ENCODE data around the gene RANGRF.

The RANGRF gene

GRCh38 chr17:8273884-8274444 is 14.5 kb upstream of the RANGRF start:
- Histone ChIP-seq H3K9ac (ENCODE audit: low read length in 5 of 5) (no peak overlapping the region), H3K36me3 (ENCODE audit: control insufficient read depth in 5 of 5, insufficient read depth in 5 of 5, low read length in 5 of 5) (peaks cover 0 to 14% (median 7%) of the 10 kb centered on the region in 5 donors), H3K9me3 (ENCODE audit: control insufficient read depth in 5 of 5, low read length in 5 of 5) (no peaks in the 10 kb centered on the region), H3K27ac (ENCODE audit: low read depth, low read length) (no peak overlapping the region), H3K4me3 (ENCODE audit: low read depth in 1 of 5, low read length in 5 of 5) (no peak overlapping the region), H3K4me1 (ENCODE audit: control insufficient read depth in 5 of 5, insufficient read depth in 5 of 5, low read length in 5 of 5) (peaks cover 0 to 3% (median 0%) of the 10 kb centered on the region in 5 donors), H3K27me3 (ENCODE audit: control insufficient read depth in 5 of 5, insufficient read depth in 4 of 5, low read length in 5 of 5) (no peaks in the 10 kb centered on the region)

GRCh38 chr17:8274816-8275215 is 13.7 kb upstream of the RANGRF start:
- peaks cover 0 to 11% (median 4%) of the 10 kb centered on the region in 5 donors for H3K4me1 ChIP-seq (ENCODE audit: control insufficient read depth in 5 of 5, insufficient read depth in 5 of 5, low read length in 5 of 5)
- H3K27me3 ChIP-seq (ENCODE audit: control insufficient read depth in 5 of 5, insufficient read depth in 4 of 5, low read length in 5 of 5) = no peaks in the 10 kb centered on the region
- no peaks in the 10 kb centered on the region for H3K9me3 ChIP-seq (ENCODE audit: control insufficient read depth in 5 of 5, low read length in 5 of 5)
- no peak overlapping the region for H3K4me3 ChIP-seq (ENCODE audit: low read depth in 1 of 5, low read length in 5 of 5)
- H3K36me3 ChIP-seq (ENCODE audit: control insufficient read depth in 5 of 5, insufficient read depth in 5 of 5, low read length in 5 of 5) = peaks cover 0 to 7% (median 0%) of the 10 kb centered on the region in 5 donors
- H3K27ac ChIP-seq (ENCODE audit: low read depth, low read length) = no peak overlapping the region
- H3K9ac ChIP-seq (ENCODE audit: low read length in 5 of 5) = no peak overlapping the region

- Histone ChIP-seq H3K4me3 (ENCODE audit: low read depth in 1 of 5, low read length in 5 of 5) (no peak overlapping the region), H3K9me3 (ENCODE audit: control insufficient read depth in 5 of 5, low read length in 5 of 5) (no peaks in the 10 kb centered on the region), H3K27ac (ENCODE audit: low read depth, low read length) (no peak overlapping the region), H3K9ac (ENCODE audit: low read length in 5 of 5) (no peak overlapping the region), H3K27me3 (ENCODE audit: control insufficient read depth in 5 of 5, insufficient read depth in 4 of 5, low read length in 5 of 5) (no peaks in the 10 kb centered on the region), H3K4me1 (ENCODE audit: control insufficient read depth in 5 of 5, insufficient read depth in 5 of 5, low read length in 5 of 5) (peaks cover 0 to 14% (median 7%) of the 10 kb centered on the region in 5 donors), H3K36me3 (ENCODE audit: control insufficient read depth in 5 of 5, insufficient read depth in 5 of 5, low read length in 5 of 5) (no peaks in the 10 kb centered on the region)
Measured at GRCh38 chr17:8275421-8276290, 12.8 kb upstream of the RANGRF start.

GRCh38 chr17:8277317-8277716 is 11.2 kb upstream of the RANGRF start:
- Histone ChIP-seq H3K4me3 (ENCODE audit: low read depth in 1 of 5, low read length in 5 of 5) (no peak overlapping the region), H3K27ac (ENCODE audit: low read depth, low read length) (no peak overlapping the region), H3K36me3 (ENCODE audit: control insufficient read depth in 5 of 5, insufficient read depth in 5 of 5, low read length in 5 of 5) (no peaks in the 10 kb centered on the region)

GRCh38 chr17:8282345-8282744 is 6.1 kb upstream of the RANGRF start:
- Histone ChIP-seq H3K9me3 (ENCODE audit: control insufficient read depth in 5 of 5, low read length in 5 of 5) (no peaks in the 10 kb centered on the region), H3K4me1 (ENCODE audit: control insufficient read depth in 5 of 5, insufficient read depth in 5 of 5, low read length in 5 of 5) (peaks cover 0 to 35% (median 29%) of the 10 kb centered on the region in 5 donors), H3K27ac (ENCODE audit: low read depth, low read length) (no peak overlapping the region), H3K27me3 (ENCODE audit: control insufficient read depth in 5 of 5, insufficient read depth in 4 of 5, low read length in 5 of 5) (no peaks in the 10 kb centered on the region), H3K36me3 (ENCODE audit: control insufficient read depth in 5 of 5, insufficient read depth in 5 of 5, low read length in 5 of 5) (no peaks in the 10 kb centered on the region), H3K9ac (ENCODE audit: low read length in 5 of 5) (no peak overlapping the region), H3K4me3 (ENCODE audit: low read depth in 1 of 5, low read length in 5 of 5) (no peak overlapping the region)

More at GRCh38 chr17:8277317-8277716, 11.2 kb upstream of the RANGRF start:
- no peaks in the 10 kb centered on the region for H3K9me3 ChIP-seq (ENCODE audit: control insufficient read depth in 5 of 5, low read length in 5 of 5)
- peaks cover 0 to 22% (median 15%) of the 10 kb centered on the region in 5 donors for H3K4me1 ChIP-seq (ENCODE audit: control insufficient read depth in 5 of 5, insufficient read depth in 5 of 5, low read length in 5 of 5)
- H3K27me3 ChIP-seq (ENCODE audit: control insufficient read depth in 5 of 5, insufficient read depth in 4 of 5, low read length in 5 of 5) = no peaks in the 10 kb centered on the region
- H3K9ac ChIP-seq (ENCODE audit: low read length in 5 of 5) = no peak overlapping the region

- Histone ChIP-seq H3K9me3 (ENCODE audit: control insufficient read depth in 5 of 5, low read length in 5 of 5) (no peaks in the 10 kb centered on the region), H3K27me3 (ENCODE audit: control insufficient read depth in 5 of 5, insufficient read depth in 4 of 5, low read length in 5 of 5) (no peaks in the 10 kb centered on the region), H3K4me3 (ENCODE audit: low read depth in 1 of 5, low read length in 5 of 5) (no peak overlapping the region), H3K27ac (ENCODE audit: low read depth, low read length) (no peak overlapping the region), H3K36me3 (ENCODE audit: control insufficient read depth in 5 of 5, insufficient read depth in 5 of 5, low read length in 5 of 5) (no peaks in the 10 kb centered on the region), H3K4me1 (ENCODE audit: control insufficient read depth in 5 of 5, insufficient read depth in 5 of 5, low read length in 5 of 5) (peaks cover 0 to 42% (median 37%) of the 10 kb centered on the region in 5 donors), H3K9ac (ENCODE audit: low read length in 5 of 5) (no peak overlapping the region)
Measured at GRCh38 chr17:8283356-8283755, 5.1 kb upstream of the RANGRF start.

GRCh38 chr17:8284126-8284525 is 4.3 kb upstream of the RANGRF start:
- H3K4me1 ChIP-seq (ENCODE audit: control insufficient read depth in 5 of 5, insufficient read depth in 5 of 5, low read length in 5 of 5) = peaks cover 0 to 45% (median 41%) of the 10 kb centered on the region in 5 donors
- no peak overlapping the region for H3K9ac ChIP-seq (ENCODE audit: low read length in 5 of 5)
- H3K27ac ChIP-seq (ENCODE audit: low read depth, low read length) = no peak overlapping the region
- no peaks in the 10 kb centered on the region for H3K9me3 ChIP-seq (ENCODE audit: control insufficient read depth in 5 of 5, low read length in 5 of 5)
- no peak overlapping the region for H3K4me3 ChIP-seq (ENCODE audit: low read depth in 1 of 5, low read length in 5 of 5)
- no peaks in the 10 kb centered on the region for H3K36me3 ChIP-seq (ENCODE audit: control insufficient read depth in 5 of 5, insufficient read depth in 5 of 5, low read length in 5 of 5)
- no peaks in the 10 kb centered on the region for H3K27me3 ChIP-seq (ENCODE audit: control insufficient read depth in 5 of 5, insufficient read depth in 4 of 5, low read length in 5 of 5)

- H3K36me3 ChIP-seq (ENCODE audit: control insufficient read depth in 5 of 5, insufficient read depth in 5 of 5, low read length in 5 of 5) = peaks cover 0 to 5% (median 0%) of the 10 kb centered on the region in 5 donors
- H3K4me1 ChIP-seq (ENCODE audit: control insufficient read depth in 5 of 5, insufficient read depth in 5 of 5, low read length in 5 of 5) = peaks cover 3 to 43% (median 40%) of the 10 kb centered on the region in 5 donors
- H3K4me3 ChIP-seq (ENCODE audit: low read depth in 1 of 5, low read length in 5 of 5) = no peak overlapping the region
- H3K9ac ChIP-seq (ENCODE audit: low read length in 5 of 5) = no peak overlapping the region
- no peaks in the 10 kb centered on the region for H3K9me3 ChIP-seq (ENCODE audit: control insufficient read depth in 5 of 5, low read length in 5 of 5)
- peak overlapping the region; percentile 16 for H3K27ac ChIP-seq (ENCODE audit: low read depth, low read length)
- no peaks in the 10 kb centered on the region for H3K27me3 ChIP-seq (ENCODE audit: control insufficient read depth in 5 of 5, insufficient read depth in 4 of 5, low read length in 5 of 5)
Measured at GRCh38 chr17:8285270-8286181, 2.9 kb upstream of the RANGRF start.

- Histone ChIP-seq H3K27ac (ENCODE audit: low read depth, low read length) (peak overlapping the region; percentile 92), H3K27me3 (ENCODE audit: control insufficient read depth in 5 of 5, insufficient read depth in 4 of 5, low read length in 5 of 5) (no peaks in the 10 kb centered on the region), H3K9me3 (ENCODE audit: control insufficient read depth in 5 of 5, low read length in 5 of 5) (no peaks in the 10 kb centered on the region), H3K36me3 (ENCODE audit: control insufficient read depth in 5 of 5, insufficient read depth in 5 of 5, low read length in 5 of 5) (peaks cover 0 to 8% (median 0%) of the 10 kb centered on the region in 5 donors), H3K4me3 (ENCODE audit: low read depth in 1 of 5, low read length in 5 of 5) (peak overlapping the region; percentile 86 to 96 (median 93)), H3K4me1 (ENCODE audit: control insufficient read depth in 5 of 5, insufficient read depth in 5 of 5, low read length in 5 of 5) (peaks cover 3 to 43% (median 37%) of the 10 kb centered on the region in 5 donors), H3K9ac (ENCODE audit: low read length in 5 of 5) (peak overlapping the region in 4 of 5 donors; percentile 88 to 93 (median 90))
Measured at GRCh38 chr17:8287651-8288335, 677 bp upstream of the RANGRF start.

Measured in subcutaneous abdominal adipose tissue (tissue), 5 donors.